Measurements from ENCODE around the gene MISP. TPM values are rescaled to one million over a fixed set of nuclear protein-coding genes. Genes with fewer than 3 reads are reported as not detected.

MISP gene
- total and polyA plus RNA-seq, 9 of the 15 experiments (the other 6 are each of a cell fraction or from before 2014, with no cell fraction given) = 0.04 to 0.29 (median 0.05) TPM; not detected in 5

GRCh38 chr19:704447-704741 is 46.5 kb upstream of the MISP start (continued):
- TF ChIP-seq RBM39 (optimal IDR thresholded peaks at IDR 0.05; ENCODE audit: low read depth, low read length) (no peak), WHSC1 (IDR thresholded peaks at IDR 0.05; ENCODE audit: low read length) (no peak), MYC (IDR thresholded peaks at IDR 0.05; ENCODE audit: low read depth, low read length) (no peak), MYC (CRISPR knock-in tag; IDR thresholded peaks at IDR 0.05; ENCODE audit: borderline replicate concordance, low read depth) (no peak), MEF2D (tag; conservative IDR thresholded peaks at IDR 0.05; ENCODE audit: low read depth) (no peak), TAF7 (tag; IDR thresholded peaks at IDR 0.05) (0 out of 2 replicates have a peak, but pooled peaks have one; percentile 48), LARP7 (IDR thresholded peaks at IDR 0.05) (no peak), NFRKB (IDR thresholded peaks at IDR 0.05; ENCODE audit: low read depth) (no peak), ZBTB7A (IDR thresholded peaks at IDR 0.05; ENCODE audit: borderline replicate concordance, control insufficient read depth, low read depth, low read length) (0 out of 2 replicates have a peak, but pooled peaks have one; percentile 21), PHF8 (IDR thresholded peaks at IDR 0.05; ENCODE audit: borderline replicate concordance, low read length) (0 out of 2 replicates have a peak, but pooled peaks have one; percentile 43), SMARCC2 (IDR thresholded peaks at IDR 0.05; ENCODE audit: low read depth) (no peak), SUPT5H (IDR thresholded peaks at IDR 0.05) (0 out of 2 replicates have a peak, but pooled peaks have one; percentile 51), U2AF2 (optimal IDR thresholded peaks at IDR 0.05; ENCODE audit: low read depth, low read length) (no peak)
